Esophagus squamous epithelium (tissue), 4 donors: ENCODE measurements around the gene AP1S1.

Source experiments
- POLR2A ChIP-seq, 4 donors: fragments of 450-650 bp; IDR thresholded peaks; one replicate each; pipeline ENCODE4 v1.6.1; 2017; ENCODE audit warnings: antibody characterized with exemption in 4 of 4, mild to moderate bottlenecking in 4 of 4, moderate library complexity in 3 of 4
- TF ChIP-seq, protein P1 (sequence below), 6 experiments: fragments of 450-650 bp in 4 of 6; fragments of 200-600 bp in 2 of 6; sonication (generic) in 2 of 6; IDR thresholded peaks; one replicate each; pipeline ENCODE4 v1.5.1; 2016 to 2019; ENCODE audit warnings: antibody characterized with exemption in 6 of 6, mild to moderate bottlenecking in 4 of 6, moderate library complexity in 4 of 6

GRCh38 chr7:101197991-101198390 lies 43.7 kb downstream of the AP1S1 start:
- TF ChIP-seq, protein P1, sequence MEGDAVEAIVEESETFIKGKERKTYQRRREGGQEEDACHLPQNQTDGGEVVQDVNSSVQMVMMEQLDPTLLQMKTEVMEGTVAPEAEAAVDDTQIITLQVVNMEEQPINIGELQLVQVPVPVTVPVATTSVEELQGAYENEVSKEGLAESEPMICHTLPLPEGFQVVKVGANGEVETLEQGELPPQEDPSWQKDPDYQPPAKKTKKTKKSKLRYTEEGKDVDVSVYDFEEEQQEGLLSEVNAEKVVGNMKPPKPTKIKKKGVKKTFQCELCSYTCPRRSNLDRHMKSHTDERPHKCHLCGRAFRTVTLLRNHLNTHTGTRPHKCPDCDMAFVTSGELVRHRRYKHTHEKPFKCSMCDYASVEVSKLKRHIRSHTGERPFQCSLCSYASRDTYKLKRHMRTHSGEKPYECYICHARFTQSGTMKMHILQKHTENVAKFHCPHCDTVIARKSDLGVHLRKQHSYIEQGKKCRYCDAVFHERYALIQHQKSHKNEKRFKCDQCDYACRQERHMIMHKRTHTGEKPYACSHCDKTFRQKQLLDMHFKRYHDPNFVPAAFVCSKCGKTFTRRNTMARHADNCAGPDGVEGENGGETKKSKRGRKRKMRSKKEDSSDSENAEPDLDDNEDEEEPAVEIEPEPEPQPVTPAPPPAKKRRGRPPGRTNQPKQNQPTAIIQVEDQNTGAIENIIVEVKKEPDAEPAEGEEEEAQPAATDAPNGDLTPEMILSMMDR (IDR thresholded peaks at IDR 0.05): no peak
- TF ChIP-seq POLR2A (IDR thresholded peaks at IDR 0.05): no peak
